HepG2 (cell line): ENCODE results near the gene SMPD3. TPM values are rescaled to one million over a fixed set of nuclear protein-coding genes. Genes with fewer than 3 reads are reported as not detected.
A peak's percentile ranks its signal among the peaks of the same experiment; 100 is the strongest.

Experiments
- BORCS8-MEF2B ChIP-seq: sonication (generic); formaldehyde crosslinking; IDR thresholded peaks from 2 replicates; pipeline ENCODE4 v1.8.0; 2022; ENCODE audit warnings: mild to moderate bottlenecking, missing genetic modification reagents
- CEBPG ChIP-seq: IDR thresholded peaks from 2 replicates; pipeline ENCODE4 v1.6.1; 2016
- FOXC1 ChIP-seq: sonication (generic); formaldehyde crosslinking; IDR thresholded peaks from 2 replicates; pipeline ENCODE4 v1.8.0; 2022; ENCODE audit warnings: mild to moderate bottlenecking, missing genetic modification reagents, borderline replicate concordance
- GZF1 ChIP-seq: sonication (generic); formaldehyde crosslinking; IDR thresholded peaks from 2 replicates; pipeline ENCODE4 v1.5.1; 2020; ENCODE audit warnings: mild to moderate bottlenecking, missing genetic modification reagents
- KDM6A ChIP-seq: IDR thresholded peaks from 2 replicates; pipeline ENCODE4 v1.6.1; 2016; ENCODE audit warnings: low read depth
- MEF2D ChIP-seq: sonication (generic); formaldehyde crosslinking; IDR thresholded peaks from 2 replicates; pipeline ENCODE4 v1.5.1; 2020; ENCODE audit warnings: mild to moderate bottlenecking, missing genetic modification reagents
- RBM22 ChIP-seq: fragments of 200-400 bp; formaldehyde crosslinking; optimal IDR thresholded peaks from 2 replicates; pipeline ENCODE3; 2017; ENCODE audit warnings: mild to moderate bottlenecking, low read length, moderate library complexity
- SMYD3 ChIP-seq: sonication (generic); formaldehyde crosslinking; IDR thresholded peaks from 2 replicates; pipeline ENCODE4 v1.8.1; 2023; ENCODE audit warnings: mild to moderate bottlenecking, missing genetic modification reagents
- SOX13 ChIP-seq, 3 experiments: fragments of 450-650 bp in 1 of 3; sonication (generic) in 1 of 3; formaldehyde crosslinking in 1 of 3; IDR thresholded peaks in 2 of 3; conservative IDR thresholded peaks in 1 of 3; 2 replicates each; pipeline versions ENCODE4 v1.5.0 to v1.6.1; 2016 to 2020; ENCODE audit warnings: antibody characterized with exemption in 1 of 3, mild to moderate bottlenecking in 1 of 3, missing compliant biosample characterization in 1 of 3, missing genetic modification reagents in 1 of 3, moderate library complexity in 1 of 3
- TGIF2 ChIP-seq: IDR thresholded peaks from 2 replicates; pipeline ENCODE4 v1.6.1; 2016; ENCODE audit warnings: control low read depth, missing compliant biosample characterization
- XRCC5 ChIP-seq: fragments of 200-400 bp; formaldehyde crosslinking; optimal IDR thresholded peaks from 2 replicates; pipeline ENCODE3; 2017; ENCODE audit warnings: mild to moderate bottlenecking, low read length
- YEATS2 ChIP-seq: sonication (generic); formaldehyde crosslinking; IDR thresholded peaks from 2 replicates; pipeline ENCODE4 v1.4.0; 2020; ENCODE audit warnings: missing genetic modification reagents, borderline replicate concordance
- ZNF24 ChIP-seq: fragments of 450-650 bp; IDR thresholded peaks from 2 replicates; pipeline ENCODE4 v1.6.1; 2017; ENCODE audit warnings: antibody characterized with exemption, mild to moderate bottlenecking
- ZNF251 ChIP-seq: sonication (generic); formaldehyde crosslinking; IDR thresholded peaks from 2 replicates; pipeline ENCODE4 v1.9.0; 2021; ENCODE audit warnings: mild to moderate bottlenecking, missing genetic modification reagents
- ZNF331 ChIP-seq: sonication (generic); formaldehyde crosslinking; IDR thresholded peaks from 2 replicates; pipeline ENCODE4 v1.4.0; 2020; ENCODE audit warnings: missing genetic modification reagents
- ZNF547 ChIP-seq: sonication (generic); formaldehyde crosslinking; IDR thresholded peaks from 2 replicates; pipeline ENCODE4 v1.5.1; 2020; ENCODE audit warnings: mild to moderate bottlenecking, missing genetic modification reagents
- ZNF839 ChIP-seq: sonication (generic); formaldehyde crosslinking; IDR thresholded peaks from 2 replicates; pipeline ENCODE4 v1.4.0; 2020; ENCODE audit warnings: missing genetic modification reagents, mild to moderate bottlenecking, borderline replicate concordance
- polyA plus RNA-seq, 8 experiments: library from polyadenylated mRNA; depleted of rRNA in 3 of 8; stranded (reverse) in 7 of 8; unstranded in 1 of 8; fragments of >200 nt; fragmentation: Illumina TruSeq in 4 of 8; extraction: Trizol in 4 of 8; gene quantifications; 2 replicates each; pipeline versions ENCODE4 v1.2.1 to v1.2.3, GENCODE V29; 2011 to 2016; ENCODE audit warnings: low read depth in 4 of 8, missing spikeins in 1 of 8, mixed read lengths in 1 of 8; ENCODE audit not compliant: insufficient read depth in 1 of 8
- total RNA-seq, 5 experiments: library from RNA; depleted of rRNA; stranded (reverse); fragments of >200 nt; fragmentation: Illumina TruSeq; extraction: Trizol; gene quantifications; 2 replicates each; pipeline ENCODE4 v1.2.3, GENCODE V29; 2016; ENCODE audit warnings: low read depth in 1 of 5
- TF ChIP-seq, protein P1 (sequence below): sonication (generic); formaldehyde crosslinking; IDR thresholded peaks from 2 replicates; pipeline ENCODE4 v1.8.0; 2022; ENCODE audit warnings: missing genetic modification reagents, mild to moderate bottlenecking, borderline replicate concordance
- TF ChIP-seq, protein P2 (sequence below): fragments of 450-650 bp; IDR thresholded peaks from 2 replicates; pipeline ENCODE4 v1.6.1; 2017; ENCODE audit warnings: mild to moderate bottlenecking
- TF ChIP-seq, protein P3 (sequence below): sonication (generic); formaldehyde crosslinking; IDR thresholded peaks from 2 replicates; pipeline ENCODE4 v1.4.0; 2020; ENCODE audit warnings: missing genetic modification reagents
- TF ChIP-seq, protein P4 (sequence below): IDR thresholded peaks from 2 replicates; pipeline ENCODE4 v1.6.1; 2012; ENCODE audit warnings: low read depth, low read length, improper control_type of control experiment
- TF ChIP-seq, protein P5 (sequence below): sonication (generic); formaldehyde crosslinking; IDR thresholded peaks from 2 replicates; pipeline ENCODE4 v1.5.0; 2020; ENCODE audit warnings: missing genetic modification reagents

SMPD3 gene
- total and polyA plus RNA-seq, 2 of the 13 experiments (the other 11 are each of a cell fraction or from before 2014, with no cell fraction given) = 0.07 to 0.32 TPM

DNA sequence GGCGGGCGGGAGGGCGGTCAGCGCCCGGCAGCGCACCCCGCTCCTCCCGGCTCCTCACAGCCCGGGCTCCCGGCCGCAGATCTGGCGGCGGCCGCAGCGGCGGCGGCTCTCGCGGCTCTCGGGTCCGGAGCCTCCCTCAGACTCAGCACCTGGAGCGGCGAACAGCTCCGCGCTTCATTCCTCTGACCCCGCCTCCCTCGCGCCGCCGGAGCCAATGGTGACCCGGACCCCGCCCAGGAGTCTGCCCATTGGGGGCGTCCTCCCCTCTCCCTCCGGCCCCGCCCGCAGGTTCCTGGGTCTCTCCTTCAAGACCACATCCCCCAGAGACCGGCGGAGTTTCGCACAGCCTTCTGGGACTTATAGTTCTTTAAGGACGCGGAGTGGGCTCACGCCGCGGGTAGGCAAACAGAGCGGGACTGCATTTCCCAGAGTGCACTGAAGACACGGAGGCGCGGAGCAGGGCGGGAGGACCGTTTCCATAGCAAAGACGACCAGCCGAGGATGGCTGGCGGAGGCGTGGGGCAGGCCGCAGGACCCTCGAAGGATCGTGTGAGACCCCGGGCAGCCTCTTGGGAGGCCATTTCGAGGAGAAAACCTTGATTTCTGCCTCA lies at the start of gene SMPD3 (continued):
- TF ChIP-seq, protein P1, sequence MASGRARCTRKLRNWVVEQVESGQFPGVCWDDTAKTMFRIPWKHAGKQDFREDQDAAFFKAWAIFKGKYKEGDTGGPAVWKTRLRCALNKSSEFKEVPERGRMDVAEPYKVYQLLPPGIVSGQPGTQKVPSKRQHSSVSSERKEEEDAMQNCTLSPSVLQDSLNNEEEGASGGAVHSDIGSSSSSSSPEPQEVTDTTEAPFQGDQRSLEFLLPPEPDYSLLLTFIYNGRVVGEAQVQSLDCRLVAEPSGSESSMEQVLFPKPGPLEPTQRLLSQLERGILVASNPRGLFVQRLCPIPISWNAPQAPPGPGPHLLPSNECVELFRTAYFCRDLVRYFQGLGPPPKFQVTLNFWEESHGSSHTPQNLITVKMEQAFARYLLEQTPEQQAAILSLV (CRISPR knock-in tag) = peak; percentile 41
- TF ChIP-seq, protein P2, sequence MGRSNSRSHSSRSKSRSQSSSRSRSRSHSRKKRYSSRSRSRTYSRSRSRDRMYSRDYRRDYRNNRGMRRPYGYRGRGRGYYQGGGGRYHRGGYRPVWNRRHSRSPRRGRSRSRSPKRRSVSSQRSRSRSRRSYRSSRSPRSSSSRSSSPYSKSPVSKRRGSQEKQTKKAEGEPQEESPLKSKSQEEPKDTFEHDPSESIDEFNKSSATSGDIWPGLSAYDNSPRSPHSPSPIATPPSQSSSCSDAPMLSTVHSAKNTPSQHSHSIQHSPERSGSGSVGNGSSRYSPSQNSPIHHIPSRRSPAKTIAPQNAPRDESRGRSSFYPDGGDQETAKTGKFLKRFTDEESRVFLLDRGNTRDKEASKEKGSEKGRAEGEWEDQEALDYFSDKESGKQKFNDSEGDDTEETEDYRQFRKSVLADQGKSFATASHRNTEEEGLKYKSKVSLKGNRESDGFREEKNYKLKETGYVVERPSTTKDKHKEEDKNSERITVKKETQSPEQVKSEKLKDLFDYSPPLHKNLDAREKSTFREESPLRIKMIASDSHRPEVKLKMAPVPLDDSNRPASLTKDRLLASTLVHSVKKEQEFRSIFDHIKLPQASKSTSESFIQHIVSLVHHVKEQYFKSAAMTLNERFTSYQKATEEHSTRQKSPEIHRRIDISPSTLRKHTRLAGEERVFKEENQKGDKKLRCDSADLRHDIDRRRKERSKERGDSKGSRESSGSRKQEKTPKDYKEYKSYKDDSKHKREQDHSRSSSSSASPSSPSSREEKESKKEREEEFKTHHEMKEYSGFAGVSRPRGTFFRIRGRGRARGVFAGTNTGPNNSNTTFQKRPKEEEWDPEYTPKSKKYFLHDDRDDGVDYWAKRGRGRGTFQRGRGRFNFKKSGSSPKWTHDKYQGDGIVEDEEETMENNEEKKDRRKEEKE = no peak
- TF ChIP-seq FOXC1 (CRISPR knock-in tag) = peak; percentile 65; the same call in 1 of the 2 replicates
- TF ChIP-seq, protein P3, sequence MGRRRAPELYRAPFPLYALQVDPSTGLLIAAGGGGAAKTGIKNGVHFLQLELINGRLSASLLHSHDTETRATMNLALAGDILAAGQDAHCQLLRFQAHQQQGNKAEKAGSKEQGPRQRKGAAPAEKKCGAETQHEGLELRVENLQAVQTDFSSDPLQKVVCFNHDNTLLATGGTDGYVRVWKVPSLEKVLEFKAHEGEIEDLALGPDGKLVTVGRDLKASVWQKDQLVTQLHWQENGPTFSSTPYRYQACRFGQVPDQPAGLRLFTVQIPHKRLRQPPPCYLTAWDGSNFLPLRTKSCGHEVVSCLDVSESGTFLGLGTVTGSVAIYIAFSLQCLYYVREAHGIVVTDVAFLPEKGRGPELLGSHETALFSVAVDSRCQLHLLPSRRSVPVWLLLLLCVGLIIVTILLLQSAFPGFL (CRISPR knock-in tag) = 0 out of 2 replicates have a peak, but pooled peaks have one; percentile 13
- no peak for TF ChIP-seq ZNF547
- 0 out of 2 replicates have a peak, but pooled peaks have one; percentile 12 for TF ChIP-seq CEBPG (CRISPR knock-in tag)
- 0 out of 2 replicates have a peak, but pooled peaks have one; percentile 53 for TF ChIP-seq TGIF2 (CRISPR knock-in tag)
- peak; percentile 91 for TF ChIP-seq BORCS8-MEF2B (CRISPR knock-in tag)
- no peak for TF ChIP-seq ZNF24
- TF ChIP-seq ZNF331 (CRISPR knock-in tag) = peak; percentile 63; the same call in 1 of the 2 replicates
- no peak for TF ChIP-seq SOX13 (IDR thresholded peaks at IDR 0.05)
- peak in 1 of 2 experiments; percentile 20; a peak in 1 of 4 replicates for TF ChIP-seq SOX13 (CRISPR knock-in tag; conservative IDR thresholded peaks at IDR 0.05 in 1 of 2, IDR thresholded peaks at IDR 0.05 in 1 of 2)
- TF ChIP-seq YEATS2 (CRISPR knock-in tag) = peak; percentile 84; the same call in 1 of the 2 replicates
- no peak for TF ChIP-seq SMYD3 (CRISPR knock-in tag)
- TF ChIP-seq, protein P4, sequence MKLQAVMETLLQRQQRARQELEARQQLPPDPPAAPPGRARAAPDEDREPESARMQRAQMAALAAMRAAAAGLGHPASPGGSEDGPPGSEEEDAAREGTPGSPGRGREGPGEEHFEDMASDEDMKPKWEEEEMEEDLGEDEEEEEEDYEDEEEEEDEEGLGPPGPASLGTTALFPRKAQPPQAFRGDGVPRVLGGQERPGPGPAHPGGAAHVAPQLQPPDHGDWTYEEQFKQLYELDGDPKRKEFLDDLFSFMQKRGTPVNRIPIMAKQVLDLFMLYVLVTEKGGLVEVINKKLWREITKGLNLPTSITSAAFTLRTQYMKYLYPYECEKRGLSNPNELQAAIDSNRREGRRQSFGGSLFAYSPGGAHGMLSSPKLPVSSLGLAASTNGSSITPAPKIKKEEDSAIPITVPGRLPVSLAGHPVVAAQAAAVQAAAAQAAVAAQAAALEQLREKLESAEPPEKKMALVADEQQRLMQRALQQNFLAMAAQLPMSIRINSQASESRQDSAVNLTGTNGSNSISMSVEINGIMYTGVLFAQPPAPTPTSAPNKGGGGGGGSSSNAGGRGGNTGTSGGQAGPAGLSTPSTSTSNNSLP = no peak
- TF ChIP-seq, protein P5, sequence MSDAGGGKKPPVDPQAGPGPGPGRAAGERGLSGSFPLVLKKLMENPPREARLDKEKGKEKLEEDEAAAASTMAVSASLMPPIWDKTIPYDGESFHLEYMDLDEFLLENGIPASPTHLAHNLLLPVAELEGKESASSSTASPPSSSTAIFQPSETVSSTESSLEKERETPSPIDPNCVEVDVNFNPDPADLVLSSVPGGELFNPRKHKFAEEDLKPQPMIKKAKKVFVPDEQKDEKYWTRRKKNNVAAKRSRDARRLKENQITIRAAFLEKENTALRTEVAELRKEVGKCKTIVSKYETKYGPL (CRISPR knock-in tag) = no peak
- no peak for TF ChIP-seq KDM6A (CRISPR knock-in tag)
- peak; percentile 69 for TF ChIP-seq XRCC5
- TF ChIP-seq ZNF839 (CRISPR knock-in tag) = no peak
- peak; percentile 40 for TF ChIP-seq MEF2D (CRISPR knock-in tag)
- no peak for TF ChIP-seq RBM22
- TF ChIP-seq GZF1 (CRISPR knock-in tag) = 0 out of 2 replicates have a peak, but pooled peaks have one; percentile 27
- no peak for TF ChIP-seq ZNF251 (CRISPR knock-in tag)
